Stimulated activated CD8-positive, alpha-beta memory T cell treated with anti-CD3 and anti-CD28 coated beads, Interleukin-4, amount 100 ng/mL, for 1 hour (primary cell): ENCODE results near the gene POLA1.

ENCODE experiments used
- DNase-seq, 2 donors: peaks; one replicate each; pipeline ENCODE4 v3.0.0-alpha.2; 2020; ENCODE audit warnings: low read depth in 2 of 2, low spot score in 1 of 2

The POLA1 gene

GRCh38 chrX:24963823-24964222 is 270.1 kb downstream of the POLA1 start:
- no peak for DNase-seq

- DNase-seq, result no peak
Observed at GRCh38 chrX:24965372-24965771, 271.7 kb downstream of the POLA1 start.

- DNase-seq, result no peak
Observed at GRCh38 chrX:24969812-24970211, 276.1 kb downstream of the POLA1 start.

GRCh38 chrX:24979081-24979480 is 285.4 kb downstream of the POLA1 start:
- no peak for DNase-seq

- no peak for DNase-seq
Observed at GRCh38 chrX:24981030-24981429, 287.3 kb downstream of the POLA1 start.

GRCh38 chrX:24982306-24982965 is 288.7 kb downstream of the POLA1 start:
- no peak for DNase-seq

GRCh38 chrX:24983931-24984330 is 290.2 kb downstream of the POLA1 start:
- DNase-seq, result no peak

GRCh38 chrX:24985120-24985519 is 291.4 kb downstream of the POLA1 start:
- no peak for DNase-seq

- DNase-seq, result no peak
Observed at GRCh38 chrX:24987731-24988130, 294.0 kb downstream of the POLA1 start.

GRCh38 chrX:24988314-24988713 is 294.6 kb downstream of the POLA1 start:
- DNase-seq, result no peak

- DNase-seq, result no peak
Observed at GRCh38 chrX:24990535-24990934, 296.8 kb downstream of the POLA1 start.

- DNase-seq, result no peak
Observed at GRCh38 chrX:24993879-24994278, 300.2 kb downstream of the POLA1 start.

GRCh38 chrX:24996096-24996709 is 302.5 kb downstream of the POLA1 start:
- DNase-seq, result no peak

- DNase-seq, result no peak
Observed at GRCh38 chrX:24999511-24999910, 305.8 kb downstream of the POLA1 start.

- DNase-seq, result no peak
Observed at GRCh38 chrX:25001808-25002660, 308.3 kb downstream of the POLA1 start.

GRCh38 chrX:25002661-25003020 is 308.9 kb downstream of the POLA1 start:
- no peak for DNase-seq

- no peak for DNase-seq
Observed at GRCh38 chrX:25003066-25003849, 309.5 kb downstream of the POLA1 start.

- no peak for DNase-seq
Observed at GRCh38 chrX:25004040-25004439, 310.3 kb downstream of the POLA1 start.

- no peak for DNase-seq
Observed at GRCh38 chrX:25004485-25005032, 310.8 kb downstream of the POLA1 start.

- DNase-seq, result no peak
Observed at GRCh38 chrX:25005034-25005381, 311.3 kb downstream of the POLA1 start.
